ENCODE results near the gene ALDOB.

GRCh38 chr9:101455656-101456240, 20.2 kb upstream of the ALDOB start:
- TF ChIP-seq GATA2 (IDR thresholded peaks at IDR 0.05; ENCODE audit: low read depth, low read length) (no peak), GATA3 (IDR thresholded peaks at IDR 0.05; ENCODE audit: low read depth, low read length) (no peak)

All from SH-SY5Y (cell line).